Liver (tissue), 9 donors: ENCODE results near the gene GEMIN2. TPM values are rescaled to one million over a fixed set of nuclear protein-coding genes. Genes with fewer than 3 reads are reported as not detected.

ENCODE experiments used
- DNase-seq: peaks from one replicate; pipeline ENCODE4 v3.0.0-alpha.2; 2017; ENCODE audit warnings: low spot score
- H3K27ac ChIP-seq, 2 donors: one replicate each; pipeline ENCODE4 v1.7.0; 2013; ENCODE audit warnings: inconsistent platforms in 2 of 2, low read length in 2 of 2, control low read depth in 1 of 2, low read depth in 1 of 2, mild to moderate bottlenecking in 1 of 2
- H3K27me3 ChIP-seq, 4 donors: one replicate each; pipeline versions ENCODE4 v1.6.1 to v1.7.0; 2013; ENCODE audit warnings: low read length in 3 of 4, inconsistent platforms in 1 of 4, mild to moderate bottlenecking in 1 of 4, moderate library complexity in 1 of 4; ENCODE audit not compliant: control insufficient read depth in 4 of 4, insufficient read depth in 4 of 4
- H3K36me3 ChIP-seq, 4 donors: one replicate each; pipeline versions ENCODE4 v1.6.1 to v1.7.0; 2013; ENCODE audit warnings: low read length in 3 of 4, mild to moderate bottlenecking in 3 of 4, low read depth in 1 of 4, moderate library complexity in 1 of 4; ENCODE audit not compliant: control insufficient read depth in 4 of 4, insufficient read depth in 3 of 4
- H3K4me1 ChIP-seq, 4 donors: one replicate each; pipeline versions ENCODE4 v1.6.1 to v1.7.0; 2013; ENCODE audit warnings: low read length in 3 of 4, mild to moderate bottlenecking in 3 of 4, moderate library complexity in 1 of 4; ENCODE audit not compliant: control insufficient read depth in 4 of 4, insufficient read depth in 4 of 4
- H3K4me3 ChIP-seq, 3 donors: one replicate each; pipeline versions ENCODE4 v1.6.1 to v1.7.0; 2013; ENCODE audit warnings: low read length in 3 of 3, control low read depth in 1 of 3, low read depth in 1 of 3, mild to moderate bottlenecking in 1 of 3
- H3K9ac ChIP-seq, 2 donors: one replicate each; pipeline ENCODE4 v1.7.0; 2013; ENCODE audit warnings: low read length in 2 of 2, mild to moderate bottlenecking in 2 of 2, moderate library complexity in 2 of 2, control low read depth in 1 of 2, low read depth in 1 of 2
- H3K9me3 ChIP-seq, 4 donors: one replicate each; pipeline versions ENCODE4 v1.6.1 to v1.7.0; 2013; ENCODE audit warnings: low read length in 3 of 4; ENCODE audit not compliant: control insufficient read depth in 4 of 4
- EGR1 ChIP-seq, 2 donors: IDR thresholded peaks; 2 replicates each; pipeline ENCODE4 v1.6.1; 2016 to 2018; ENCODE audit warnings: antibody characterized with exemption in 2 of 2, low read depth in 2 of 2
- FOXA1 ChIP-seq: IDR thresholded peaks from 2 replicates; pipeline ENCODE4 v1.6.1; 2016; ENCODE audit warnings: antibody characterized with exemption
- FOXA2 ChIP-seq: IDR thresholded peaks from 2 replicates; pipeline ENCODE4 v1.6.1; 2016; ENCODE audit warnings: antibody characterized with exemption
- GABPA ChIP-seq, 2 donors: IDR thresholded peaks in 1 of 2; conservative IDR thresholded peaks in 1 of 2; 2 replicates each; pipeline ENCODE4 v1.6.1; 2016; ENCODE audit warnings: antibody characterized with exemption in 2 of 2, mild to moderate bottlenecking in 1 of 2, moderate library complexity in 1 of 2
- HNF4A ChIP-seq, 2 donors: conservative IDR thresholded peaks; 2 replicates each; pipeline ENCODE4 v1.6.1; 2016; ENCODE audit warnings: antibody characterized with exemption in 2 of 2, mild to moderate bottlenecking in 2 of 2
- HNF4G ChIP-seq: IDR thresholded peaks from 2 replicates; pipeline ENCODE4 v1.6.1; 2016; ENCODE audit warnings: antibody characterized with exemption
- JUND ChIP-seq, 2 donors: IDR thresholded peaks; 2 replicates each; pipeline ENCODE4 v1.6.1; 2016; ENCODE audit warnings: antibody characterized with exemption in 2 of 2
- NR2F2 ChIP-seq: IDR thresholded peaks from 2 replicates; pipeline ENCODE4 v1.6.1; 2016; ENCODE audit warnings: antibody characterized with exemption
- RAD21 ChIP-seq, 2 donors: IDR thresholded peaks; 2 replicates each; pipeline ENCODE4 v1.6.1; 2016; ENCODE audit warnings: antibody characterized with exemption in 2 of 2, mild to moderate bottlenecking in 2 of 2
- RXRA ChIP-seq, 2 donors: IDR thresholded peaks; 2 replicates each; pipeline ENCODE4 v1.6.1; 2017 to 2018; ENCODE audit warnings: antibody characterized with exemption in 2 of 2, mild to moderate bottlenecking in 1 of 2
- SP1 ChIP-seq: IDR thresholded peaks from 2 replicates; pipeline ENCODE4 v1.6.1; 2018; ENCODE audit warnings: antibody characterized with exemption, mild to moderate bottlenecking
- TAF1 ChIP-seq: conservative IDR thresholded peaks from 2 replicates; pipeline ENCODE4 v1.6.1; 2016; ENCODE audit warnings: antibody characterized with exemption, mild to moderate bottlenecking
- YY1 ChIP-seq: IDR thresholded peaks from 2 replicates; pipeline ENCODE4 v1.6.1; 2016; ENCODE audit warnings: antibody characterized with exemption, mild to moderate bottlenecking
- WGBS: extraction: QIAGEN DNeasy Blood & Tissue Kit; methylation state at CpG from one replicate; pipeline ENCODE4 v1.1.7; 2013; 5-methylcytosine and 5-hydroxymethylcytosine counted together
- polyA plus RNA-seq, 2 donors: library from polyadenylated mRNA; stranded (reverse) in 1 of 2; unstranded in 1 of 2; fragments of 200-250 nt in 1 of 2; fragments of >200 nt in 1 of 2; fragmentation: Nextera tagmentation in 1 of 2; extraction: Ambion mirVana in 1 of 2; gene quantifications; one replicate each; pipeline versions ENCODE4 v1.2.1 to v1.2.3, GENCODE V29; 2013 to 2015
- total RNA-seq, 2 donors: library from RNA; depleted of rRNA; stranded (reverse); fragments of >200 nt; gene quantifications; one replicate each; pipeline ENCODE4 v1.2.3, GENCODE V29; 2014
- TF ChIP-seq, protein P1 (sequence below): IDR thresholded peaks from 2 replicates; pipeline ENCODE4 v1.6.1; 2016; ENCODE audit warnings: antibody characterized with exemption
- TF ChIP-seq, protein P2 (sequence below): IDR thresholded peaks from 2 replicates; pipeline ENCODE4 v1.6.1; 2016; ENCODE audit warnings: antibody characterized with exemption, mild to moderate bottlenecking
- TF ChIP-seq, protein P3 (sequence below): IDR thresholded peaks from 2 replicates; pipeline ENCODE4 v1.6.1; 2016; ENCODE audit warnings: antibody characterized with exemption
- TF ChIP-seq, protein P4 (sequence below): IDR thresholded peaks from 2 replicates; pipeline ENCODE4 v1.6.1; 2016; ENCODE audit warnings: antibody characterized with exemption
- TF ChIP-seq, protein P5 (sequence below): fragments of 150-350 bp; IDR thresholded peaks from 2 replicates; pipeline ENCODE4 v1.5.1; 2017; ENCODE audit warnings: improper control_type of control experiment, low read depth, low read length; ENCODE audit not compliant: missing input control
- donor health status: healthy.
- donor health status: healthy.
- donor health status: healthy.
- donor health status: healthy.
- donor health status: healthy.

Gene GEMIN2
- total and polyA plus RNA-seq, 4 donors, result 2.8 to 9.0 (median 4.5) TPM

DNA sequence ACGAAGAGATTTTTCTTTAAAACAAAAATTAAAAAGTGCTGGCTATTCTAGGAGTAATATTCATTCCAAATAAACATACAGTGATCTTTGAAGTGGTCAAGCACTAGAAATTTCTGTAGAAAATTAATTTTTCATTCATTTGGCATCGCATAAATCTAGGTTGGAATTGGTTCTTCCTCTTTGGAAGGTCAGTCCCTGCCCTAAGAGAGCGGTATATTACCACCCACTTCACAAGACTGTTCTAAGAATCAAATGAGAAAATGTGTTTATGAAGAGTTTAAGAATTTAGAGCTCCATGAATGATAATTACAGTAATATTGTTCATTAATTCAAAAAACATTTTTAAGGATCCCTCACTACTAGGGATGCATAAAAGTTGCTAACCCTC lies 444 bp upstream of the GEMIN2 start:
- TF ChIP-seq HNF4A (conservative IDR thresholded peaks at IDR 0.05) (no peak), HNF4G (no peak), RXRA (IDR thresholded peaks at IDR 0.05) (no peak), RAD21 (IDR thresholded peaks at IDR 0.05) (no peak), YY1 (no peak), TAF1 (no peak)
- TF ChIP-seq, protein P1, sequence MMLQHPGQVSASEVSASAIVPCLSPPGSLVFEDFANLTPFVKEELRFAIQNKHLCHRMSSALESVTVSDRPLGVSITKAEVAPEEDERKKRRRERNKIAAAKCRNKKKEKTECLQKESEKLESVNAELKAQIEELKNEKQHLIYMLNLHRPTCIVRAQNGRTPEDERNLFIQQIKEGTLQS, result no peak
- TF ChIP-seq, protein P2, sequence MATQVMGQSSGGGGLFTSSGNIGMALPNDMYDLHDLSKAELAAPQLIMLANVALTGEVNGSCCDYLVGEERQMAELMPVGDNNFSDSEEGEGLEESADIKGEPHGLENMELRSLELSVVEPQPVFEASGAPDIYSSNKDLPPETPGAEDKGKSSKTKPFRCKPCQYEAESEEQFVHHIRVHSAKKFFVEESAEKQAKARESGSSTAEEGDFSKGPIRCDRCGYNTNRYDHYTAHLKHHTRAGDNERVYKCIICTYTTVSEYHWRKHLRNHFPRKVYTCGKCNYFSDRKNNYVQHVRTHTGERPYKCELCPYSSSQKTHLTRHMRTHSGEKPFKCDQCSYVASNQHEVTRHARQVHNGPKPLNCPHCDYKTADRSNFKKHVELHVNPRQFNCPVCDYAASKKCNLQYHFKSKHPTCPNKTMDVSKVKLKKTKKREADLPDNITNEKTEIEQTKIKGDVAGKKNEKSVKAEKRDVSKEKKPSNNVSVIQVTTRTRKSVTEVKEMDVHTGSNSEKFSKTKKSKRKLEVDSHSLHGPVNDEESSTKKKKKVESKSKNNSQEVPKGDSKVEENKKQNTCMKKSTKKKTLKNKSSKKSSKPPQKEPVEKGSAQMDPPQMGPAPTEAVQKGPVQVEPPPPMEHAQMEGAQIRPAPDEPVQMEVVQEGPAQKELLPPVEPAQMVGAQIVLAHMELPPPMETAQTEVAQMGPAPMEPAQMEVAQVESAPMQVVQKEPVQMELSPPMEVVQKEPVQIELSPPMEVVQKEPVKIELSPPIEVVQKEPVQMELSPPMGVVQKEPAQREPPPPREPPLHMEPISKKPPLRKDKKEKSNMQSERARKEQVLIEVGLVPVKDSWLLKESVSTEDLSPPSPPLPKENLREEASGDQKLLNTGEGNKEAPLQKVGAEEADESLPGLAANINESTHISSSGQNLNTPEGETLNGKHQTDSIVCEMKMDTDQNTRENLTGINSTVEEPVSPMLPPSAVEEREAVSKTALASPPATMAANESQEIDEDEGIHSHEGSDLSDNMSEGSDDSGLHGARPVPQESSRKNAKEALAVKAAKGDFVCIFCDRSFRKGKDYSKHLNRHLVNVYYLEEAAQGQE, result no peak
- TF ChIP-seq, protein P3, sequence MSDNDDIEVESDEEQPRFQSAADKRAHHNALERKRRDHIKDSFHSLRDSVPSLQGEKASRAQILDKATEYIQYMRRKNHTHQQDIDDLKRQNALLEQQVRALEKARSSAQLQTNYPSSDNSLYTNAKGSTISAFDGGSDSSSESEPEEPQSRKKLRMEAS, result no peak
- Histone ChIP-seq H3K27me3 (no peaks in the 10 kb centered on the region), H3K9ac (peak overlapping the region; percentile 10 to 75)

DNA sequence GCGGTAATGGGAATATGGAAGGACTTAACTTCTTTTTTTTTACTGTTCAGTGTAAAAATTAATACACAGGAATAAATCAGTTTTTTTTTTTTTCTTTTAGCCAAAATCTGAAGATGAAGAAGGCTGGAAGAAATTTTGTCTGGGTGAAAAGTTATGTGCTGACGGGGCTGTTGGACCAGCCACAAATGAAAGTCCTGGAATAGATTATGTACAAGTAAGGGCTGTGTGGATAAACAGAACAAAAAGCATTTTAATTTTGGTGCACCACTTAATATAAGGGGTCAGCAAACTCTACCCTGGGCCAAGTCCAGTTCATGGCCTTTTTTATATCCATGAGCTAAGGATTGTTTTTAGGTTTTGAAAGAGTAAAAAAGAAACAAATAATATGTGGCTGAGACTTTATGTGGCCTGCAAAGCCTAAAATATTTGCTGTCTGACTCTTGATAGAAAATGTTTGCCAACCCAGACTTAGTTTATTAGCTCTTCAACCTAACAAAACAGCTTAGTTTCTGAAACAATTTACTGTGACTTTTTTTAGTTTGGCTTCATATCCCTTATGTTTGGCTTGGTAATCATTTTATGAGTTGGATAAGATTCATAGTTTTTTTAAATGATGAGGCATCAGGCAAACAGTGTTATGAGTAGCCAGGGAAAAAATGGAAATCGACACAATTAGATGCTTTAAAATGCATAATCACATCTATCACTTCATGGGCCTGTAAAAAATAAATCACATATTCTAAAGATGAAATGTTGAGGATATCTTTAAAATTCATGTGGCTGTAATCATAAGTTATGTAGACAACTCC lies 8.4 kb downstream of the GEMIN2 start:
- H3K27ac ChIP-seq, result no peak overlapping the region
- TF ChIP-seq SP1 (no peak), HNF4G (no peak), NR2F2 (no peak), YY1 (no peak), HNF4A (conservative IDR thresholded peaks at IDR 0.05) (no peak), GABPA (IDR thresholded peaks at IDR 0.05 in 1 of 2, conservative IDR thresholded peaks at IDR 0.05 in 1 of 2) (no peak), JUND (IDR thresholded peaks at IDR 0.05) (no peak), TAF1 (no peak), RAD21 (IDR thresholded peaks at IDR 0.05) (no peak), EGR1 (IDR thresholded peaks at IDR 0.05; ENCODE audit: low read depth in 2 of 2) (no peak), RXRA (IDR thresholded peaks at IDR 0.05) (no peak), FOXA2 (no peak), FOXA1 (no peak)
- TF ChIP-seq, protein P1, result no peak
- TF ChIP-seq, protein P4, sequence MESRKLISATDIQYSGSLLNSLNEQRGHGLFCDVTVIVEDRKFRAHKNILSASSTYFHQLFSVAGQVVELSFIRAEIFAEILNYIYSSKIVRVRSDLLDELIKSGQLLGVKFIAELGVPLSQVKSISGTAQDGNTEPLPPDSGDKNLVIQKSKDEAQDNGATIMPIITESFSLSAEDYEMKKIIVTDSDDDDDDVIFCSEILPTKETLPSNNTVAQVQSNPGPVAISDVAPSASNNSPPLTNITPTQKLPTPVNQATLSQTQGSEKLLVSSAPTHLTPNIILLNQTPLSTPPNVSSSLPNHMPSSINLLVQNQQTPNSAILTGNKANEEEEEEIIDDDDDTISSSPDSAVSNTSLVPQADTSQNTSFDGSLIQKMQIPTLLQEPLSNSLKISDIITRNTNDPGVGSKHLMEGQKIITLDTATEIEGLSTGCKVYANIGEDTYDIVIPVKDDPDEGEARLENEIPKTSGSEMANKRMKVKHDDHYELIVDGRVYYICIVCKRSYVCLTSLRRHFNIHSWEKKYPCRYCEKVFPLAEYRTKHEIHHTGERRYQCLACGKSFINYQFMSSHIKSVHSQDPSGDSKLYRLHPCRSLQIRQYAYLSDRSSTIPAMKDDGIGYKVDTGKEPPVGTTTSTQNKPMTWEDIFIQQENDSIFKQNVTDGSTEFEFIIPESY, result no peak
- TF ChIP-seq, protein P2, result no peak
- TF ChIP-seq, protein P3, result no peak
- TF ChIP-seq, protein P5, sequence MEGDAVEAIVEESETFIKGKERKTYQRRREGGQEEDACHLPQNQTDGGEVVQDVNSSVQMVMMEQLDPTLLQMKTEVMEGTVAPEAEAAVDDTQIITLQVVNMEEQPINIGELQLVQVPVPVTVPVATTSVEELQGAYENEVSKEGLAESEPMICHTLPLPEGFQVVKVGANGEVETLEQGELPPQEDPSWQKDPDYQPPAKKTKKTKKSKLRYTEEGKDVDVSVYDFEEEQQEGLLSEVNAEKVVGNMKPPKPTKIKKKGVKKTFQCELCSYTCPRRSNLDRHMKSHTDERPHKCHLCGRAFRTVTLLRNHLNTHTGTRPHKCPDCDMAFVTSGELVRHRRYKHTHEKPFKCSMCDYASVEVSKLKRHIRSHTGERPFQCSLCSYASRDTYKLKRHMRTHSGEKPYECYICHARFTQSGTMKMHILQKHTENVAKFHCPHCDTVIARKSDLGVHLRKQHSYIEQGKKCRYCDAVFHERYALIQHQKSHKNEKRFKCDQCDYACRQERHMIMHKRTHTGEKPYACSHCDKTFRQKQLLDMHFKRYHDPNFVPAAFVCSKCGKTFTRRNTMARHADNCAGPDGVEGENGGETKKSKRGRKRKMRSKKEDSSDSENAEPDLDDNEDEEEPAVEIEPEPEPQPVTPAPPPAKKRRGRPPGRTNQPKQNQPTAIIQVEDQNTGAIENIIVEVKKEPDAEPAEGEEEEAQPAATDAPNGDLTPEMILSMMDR, result no peak
- no peaks in the 10 kb centered on the region for H3K9me3 ChIP-seq
- H3K4me3 ChIP-seq, result no peak overlapping the region
- no peak for DNase-seq
- H3K9ac ChIP-seq, result no peak overlapping the region
- 90% methylated on average over 3 of the region's 3 CpGs for WGBS
- H3K4me1 ChIP-seq, result no peaks in the 10 kb centered on the region
- H3K27me3 ChIP-seq, result no peaks in the 10 kb centered on the region
- peaks cover 8 to 32% (median 21%) of the 10 kb centered on the region in 4 donors for H3K36me3 ChIP-seq

More for the DNA sequence above, 444 bp upstream of the GEMIN2 start:
- Histone ChIP-seq H3K27ac (peak overlapping the region; percentile 57 to 70), H3K4me3 (peak overlapping the region; percentile 59 to 94 (median 68)), H3K4me1 (peaks cover 0 to 14% (median 8%) of the 10 kb centered on the region in 4 donors), H3K36me3 (peaks cover 0 to 6% (median 3%) of the 10 kb centered on the region in 4 donors), H3K9me3 (no peaks in the 10 kb centered on the region)
- no peak for DNase-seq
- WGBS, result 81% methylated on average over 3 of the region's 3 CpGs
